HG03159 (cell line): Measurements from ENCODE around the gene TOP2B.

Source experiments
- ATAC-seq: cut with Tn5 transposase; IDR thresholded peaks from one replicate; pipeline ENCODE4 v1.9.1; 2021; ENCODE audit warnings: mild to moderate bottlenecking, moderate library complexity; ENCODE audit not compliant: unreplicated experiment

Gene TOP2B

GRCh38 chr3:25584011-25584789 lies 80.5 kb downstream of the TOP2B start:
- no peak for ATAC-seq

GRCh38 chr3:25583343-25583742 lies 81.4 kb downstream of the TOP2B start:
- ATAC-seq = no peak

- no peak for ATAC-seq
Measured at GRCh38 chr3:25582242-25582641, 82.5 kb downstream of the TOP2B start.

GRCh38 chr3:25581823-25582222 lies 82.9 kb downstream of the TOP2B start:
- ATAC-seq = no peak

- no peak for ATAC-seq
Measured at GRCh38 chr3:25581335-25581734, 83.4 kb downstream of the TOP2B start.

- ATAC-seq = no peak
Measured at GRCh38 chr3:25580534-25580933, 84.2 kb downstream of the TOP2B start.

DNA sequence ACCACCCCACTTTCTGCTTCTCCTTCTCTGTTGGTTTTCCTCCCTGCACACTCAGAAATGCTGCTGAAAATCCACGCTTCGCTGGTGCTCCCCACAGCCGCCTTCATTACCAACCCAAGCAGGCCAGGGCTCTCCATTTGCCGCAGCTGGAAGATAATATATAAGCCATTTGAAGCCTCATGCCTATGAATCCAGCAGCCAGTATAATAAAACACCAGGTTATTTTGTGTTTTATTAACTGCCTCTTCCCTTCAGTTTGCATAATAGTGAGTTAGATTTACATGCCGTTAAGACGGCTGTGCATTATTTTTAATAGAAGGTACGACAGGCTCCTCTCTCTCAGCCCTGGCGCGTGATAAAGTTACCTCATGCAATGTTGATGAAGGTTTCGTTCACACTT lies 86.6 kb downstream of the TOP2B start:
- no peak for ATAC-seq

GRCh38 chr3:25576831-25577454 lies 87.8 kb downstream of the TOP2B start:
- ATAC-seq = no peak

GRCh38 chr3:25576146-25576545 lies 88.6 kb downstream of the TOP2B start:
- no peak for ATAC-seq

DNA sequence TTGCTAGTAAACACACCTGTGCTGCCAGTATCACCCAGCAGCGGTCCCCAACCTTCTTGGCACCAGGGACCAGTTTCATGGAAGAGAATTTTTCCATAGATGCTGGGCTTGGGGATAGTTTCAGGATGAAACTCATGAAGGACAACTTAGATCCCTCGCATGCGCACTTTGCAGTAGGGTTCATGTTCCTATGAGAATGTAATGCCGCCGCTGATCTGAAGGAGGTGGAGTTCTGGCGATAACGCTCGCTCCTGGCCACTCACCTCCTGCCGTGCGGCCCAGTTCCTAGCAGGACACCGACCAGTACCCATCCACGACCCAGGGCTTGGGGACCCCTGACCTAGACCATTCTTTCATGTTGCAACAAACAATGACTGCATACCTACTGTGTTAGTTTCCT lies 89.7 kb downstream of the TOP2B start:
- no peak for ATAC-seq

GRCh38 chr3:25574172-25574765 lies 90.4 kb downstream of the TOP2B start:
- ATAC-seq = no peak

DNA sequence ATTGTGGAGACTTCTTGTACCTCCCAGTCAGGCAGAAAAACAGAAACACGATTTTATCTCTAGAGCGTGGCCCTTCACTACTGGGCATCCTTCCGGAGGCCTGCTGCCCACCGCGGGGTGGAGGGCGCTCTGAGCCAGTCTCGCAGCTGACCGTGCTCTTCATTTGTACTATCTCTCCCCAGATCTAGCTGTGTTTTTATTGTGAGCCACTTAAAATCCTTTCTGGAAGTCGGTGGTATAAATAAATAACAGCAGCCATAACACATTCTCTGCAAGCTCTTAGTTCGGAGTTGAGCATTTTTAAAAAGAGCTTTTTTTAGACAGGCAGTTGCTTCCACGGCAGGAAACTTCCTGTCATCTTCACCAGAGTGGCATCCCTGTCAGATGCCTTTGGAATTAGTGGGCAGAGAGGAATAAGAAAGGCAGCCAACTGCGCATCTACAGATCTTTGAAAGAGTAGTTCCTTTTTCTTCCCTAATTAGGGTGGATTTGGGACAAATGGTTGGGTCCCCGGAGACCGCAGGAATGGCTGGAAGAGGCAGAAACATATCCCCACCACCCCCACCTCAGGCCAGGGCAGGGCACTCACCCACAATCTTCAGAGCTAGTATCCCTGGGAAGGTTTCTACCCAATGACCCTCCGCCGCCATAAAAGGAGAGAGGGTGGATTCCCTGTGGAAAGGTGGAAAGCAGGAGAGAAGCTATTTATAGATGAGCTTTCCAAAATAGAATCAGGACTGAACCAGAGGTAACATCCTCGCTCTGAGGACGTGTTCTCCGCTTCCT lies 91.1 kb downstream of the TOP2B start:
- ATAC-seq = no peak

GRCh38 chr3:25572919-25573385 lies 91.8 kb downstream of the TOP2B start:
- no peak for ATAC-seq

DNA sequence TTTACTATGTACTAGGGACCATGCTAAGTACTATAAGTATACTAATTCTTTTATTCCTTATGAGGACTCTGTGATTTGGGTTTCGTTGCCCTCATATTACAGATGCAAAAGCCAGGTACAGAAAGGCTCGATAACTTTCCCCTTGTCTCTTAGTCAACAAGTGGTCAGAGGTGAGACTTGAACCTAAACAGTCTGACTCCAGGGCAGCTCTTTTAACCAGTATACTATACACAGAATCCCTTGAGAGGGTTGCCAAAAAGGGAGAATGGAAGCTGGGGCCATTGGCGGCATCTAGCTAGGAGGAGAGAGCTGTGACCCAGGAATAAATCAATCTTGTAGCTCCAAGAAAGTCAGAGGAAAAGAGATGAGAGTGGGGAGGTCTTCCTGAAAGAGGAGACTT lies 92.4 kb downstream of the TOP2B start:
- no peak for ATAC-seq

- no peak for ATAC-seq
Measured at GRCh38 chr3:25571285-25571684, 93.4 kb downstream of the TOP2B start.

GRCh38 chr3:25568525-25569078 lies 96.1 kb downstream of the TOP2B start:
- ATAC-seq = no peak

DNA sequence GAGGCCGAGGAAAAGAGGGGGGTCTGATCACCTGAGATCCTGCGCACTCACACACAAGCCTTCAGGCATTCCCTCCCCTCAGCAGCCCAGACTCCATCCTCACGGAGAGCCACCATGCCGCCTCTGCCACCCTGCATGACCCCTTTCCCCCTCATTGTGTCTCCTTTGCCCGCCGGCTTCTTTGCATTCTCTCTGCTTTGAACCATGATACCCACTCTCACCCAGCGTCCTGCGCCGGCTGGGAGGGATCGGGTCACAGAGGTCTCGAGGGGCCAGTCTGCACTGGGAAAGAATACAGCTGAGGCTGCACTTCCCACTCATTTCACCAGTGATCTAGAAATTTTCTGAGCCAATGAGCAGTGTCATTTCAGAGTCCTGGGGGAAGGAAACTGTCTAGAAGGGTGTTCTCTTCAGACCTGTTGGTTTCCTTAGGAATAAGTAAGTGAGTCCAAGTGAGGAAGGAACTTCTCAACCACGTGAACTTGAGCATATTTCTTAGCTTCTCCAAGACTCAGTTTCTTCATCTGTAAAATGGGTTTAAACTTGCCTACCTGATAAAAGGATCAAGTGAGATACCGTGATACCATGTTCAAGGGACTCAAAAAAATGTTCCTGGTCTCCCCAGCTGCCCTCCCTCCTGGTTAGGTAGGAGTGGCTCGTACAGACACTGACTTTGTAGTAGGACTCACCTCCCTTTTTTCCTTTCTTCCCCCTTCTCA lies 96.7 kb downstream of the TOP2B start:
- ATAC-seq = no peak

DNA sequence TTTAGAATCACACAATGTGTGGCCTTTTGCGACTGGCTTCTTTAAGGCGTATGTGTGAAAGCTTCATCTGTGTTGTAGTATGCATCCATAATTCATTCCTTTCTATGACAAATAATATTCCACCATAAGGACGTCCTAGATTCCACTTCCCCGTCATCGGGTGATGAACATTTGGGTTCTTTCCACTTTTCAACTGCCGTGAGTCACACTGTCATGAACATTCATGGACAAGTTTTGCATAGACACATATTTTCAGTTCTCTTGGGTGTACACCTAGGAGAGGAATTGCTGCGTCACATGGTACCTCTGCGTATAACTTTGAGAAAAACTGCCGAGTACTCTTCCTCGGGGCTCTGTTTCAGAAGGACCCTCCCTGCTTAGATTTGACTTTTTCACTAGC lies 97.3 kb downstream of the TOP2B start:
- no peak for ATAC-seq

GRCh38 chr3:25566358-25566920 lies 98.3 kb downstream of the TOP2B start:
- ATAC-seq = no peak

DNA sequence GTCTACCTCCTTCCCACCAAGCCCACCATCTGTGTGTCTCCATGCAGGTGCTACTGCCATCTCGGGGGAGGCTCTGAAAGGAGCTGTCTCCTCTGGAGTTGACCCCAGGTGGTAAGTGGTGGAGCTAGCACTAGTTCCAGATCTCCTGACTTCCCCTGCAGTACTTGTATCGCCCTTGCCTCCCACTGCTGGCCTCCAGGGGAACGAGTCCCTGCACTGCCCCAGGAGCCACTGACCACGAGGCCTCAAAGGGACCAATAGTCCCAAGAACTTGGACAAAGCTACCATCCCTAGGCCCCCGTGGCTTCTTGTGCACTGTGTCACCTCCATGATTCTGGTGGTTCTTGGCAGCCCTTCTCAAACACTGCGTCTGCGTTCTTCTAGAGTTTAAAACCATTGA lies 98.9 kb downstream of the TOP2B start:
- ATAC-seq = no peak
